ENCODE measurements around the gene C1orf116. TPM values are rescaled to one million over a fixed set of nuclear protein-coding genes. Genes with fewer than 3 reads are reported as not detected.

Gene C1orf116
- polyA plus RNA-seq, 1 of the 3 experiments (the other 2 are of a cell fraction) = 0.02 TPM

DNA sequence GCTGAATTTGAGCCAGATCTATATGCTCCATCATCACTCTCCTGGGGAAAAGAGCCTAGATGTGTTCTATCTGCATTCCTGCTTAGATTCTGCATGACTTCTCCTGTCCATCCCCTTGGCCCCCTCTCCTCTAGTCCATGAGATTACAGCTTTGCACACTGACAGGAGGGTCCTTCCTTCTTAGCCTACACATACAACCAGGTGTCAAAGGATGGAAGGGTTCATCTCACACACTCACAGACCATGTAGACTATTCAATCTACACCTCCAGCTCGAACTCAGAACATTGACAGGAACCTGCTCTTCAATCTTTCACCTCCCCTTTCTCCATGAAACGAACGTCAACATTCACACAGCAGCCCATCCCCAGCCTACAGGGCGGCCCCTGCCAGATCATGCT is 13.8 kb downstream of the C1orf116 start:
- Histone ChIP-seq H3K27me3 (ENCODE audit: insufficient read depth) (no peaks in the 10 kb centered on the region), H2AFZ (ENCODE audit: low read depth) (no peak overlapping the region), H3K79me2 (ENCODE audit: insufficient read depth) (no peaks in the 10 kb centered on the region), H3K36me3 (replicated peaks in 1 of 2; ENCODE audit: control insufficient read depth in 1 of 2, insufficient read depth in 2 of 2, low read length in 1 of 2) (no peaks in the 10 kb centered on the region), H3K27ac (ENCODE audit: low read depth in 2 of 2, low read length in 1 of 2) (no peak overlapping the region), H3K4me3 (ENCODE audit: low read depth in 2 of 2, low read length in 1 of 2) (no peak overlapping the region), H4K20me1 (ENCODE audit: insufficient read depth) (no peaks in the 10 kb centered on the region), H3K4me1 (ENCODE audit: control insufficient read depth in 1 of 2, insufficient read depth in 2 of 2, low read depth in 1 of 2, low read length in 1 of 2) (peaks cover 0 to 8% of the 10 kb centered on the region in 2 experiments; a peak in 2 of 4 replicates), H3K9me3 (no peaks in the 10 kb centered on the region), H3F3A (replicated peaks; ENCODE audit: insufficient read depth) (no peaks in the 10 kb centered on the region), H3K9ac (no peak overlapping the region), H3K9me2 (no peaks in the 10 kb centered on the region), H3K4me2 (no peak overlapping the region)
- WGBS (ENCODE audit: low lambda C conversion rate) = 64% methylated on average over 4 of the region's 4 CpGs
- ChIA-PET POLR2A (no interaction called here), CTCF (interaction anchor here (0.9 to 1.9 kb wide), 4 partner anchors 13 to 36 kb away, joined by 3 to 6 read pairs (median 5); no protein-coding TSS in a partner anchor)
- DNase-seq = no peak
- TF ChIP-seq, protein P1, sequence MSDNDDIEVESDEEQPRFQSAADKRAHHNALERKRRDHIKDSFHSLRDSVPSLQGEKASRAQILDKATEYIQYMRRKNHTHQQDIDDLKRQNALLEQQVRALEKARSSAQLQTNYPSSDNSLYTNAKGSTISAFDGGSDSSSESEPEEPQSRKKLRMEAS (IDR thresholded peaks at IDR 0.05; ENCODE audit: low read depth) = no peak
- TF ChIP-seq, protein P2, sequence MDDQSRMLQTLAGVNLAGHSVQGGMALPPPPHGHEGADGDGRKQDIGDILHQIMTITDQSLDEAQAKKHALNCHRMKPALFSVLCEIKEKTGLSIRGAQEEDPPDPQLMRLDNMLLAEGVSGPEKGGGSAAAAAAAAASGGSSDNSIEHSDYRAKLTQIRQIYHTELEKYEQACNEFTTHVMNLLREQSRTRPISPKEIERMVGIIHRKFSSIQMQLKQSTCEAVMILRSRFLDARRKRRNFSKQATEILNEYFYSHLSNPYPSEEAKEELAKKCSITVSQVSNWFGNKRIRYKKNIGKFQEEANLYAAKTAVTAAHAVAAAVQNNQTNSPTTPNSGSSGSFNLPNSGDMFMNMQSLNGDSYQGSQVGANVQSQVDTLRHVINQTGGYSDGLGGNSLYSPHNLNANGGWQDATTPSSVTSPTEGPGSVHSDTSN (IDR thresholded peaks at IDR 0.05) = no peak
- TF ChIP-seq NRF1 (IDR thresholded peaks at IDR 0.05; ENCODE audit: low read depth, low read length) = no peak
- no peak for TF ChIP-seq ELF1 (IDR thresholded peaks at IDR 0.05)
- TF ChIP-seq RAD21 (IDR thresholded peaks at IDR 0.05; ENCODE audit: low read length) = no peak
- no peak for TF ChIP-seq GATA2 (CRISPR knock-in tag; IDR thresholded peaks at IDR 0.05)
- TF ChIP-seq, protein P3, sequence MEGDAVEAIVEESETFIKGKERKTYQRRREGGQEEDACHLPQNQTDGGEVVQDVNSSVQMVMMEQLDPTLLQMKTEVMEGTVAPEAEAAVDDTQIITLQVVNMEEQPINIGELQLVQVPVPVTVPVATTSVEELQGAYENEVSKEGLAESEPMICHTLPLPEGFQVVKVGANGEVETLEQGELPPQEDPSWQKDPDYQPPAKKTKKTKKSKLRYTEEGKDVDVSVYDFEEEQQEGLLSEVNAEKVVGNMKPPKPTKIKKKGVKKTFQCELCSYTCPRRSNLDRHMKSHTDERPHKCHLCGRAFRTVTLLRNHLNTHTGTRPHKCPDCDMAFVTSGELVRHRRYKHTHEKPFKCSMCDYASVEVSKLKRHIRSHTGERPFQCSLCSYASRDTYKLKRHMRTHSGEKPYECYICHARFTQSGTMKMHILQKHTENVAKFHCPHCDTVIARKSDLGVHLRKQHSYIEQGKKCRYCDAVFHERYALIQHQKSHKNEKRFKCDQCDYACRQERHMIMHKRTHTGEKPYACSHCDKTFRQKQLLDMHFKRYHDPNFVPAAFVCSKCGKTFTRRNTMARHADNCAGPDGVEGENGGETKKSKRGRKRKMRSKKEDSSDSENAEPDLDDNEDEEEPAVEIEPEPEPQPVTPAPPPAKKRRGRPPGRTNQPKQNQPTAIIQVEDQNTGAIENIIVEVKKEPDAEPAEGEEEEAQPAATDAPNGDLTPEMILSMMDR (IDR thresholded peaks at IDR 0.05) = no peak
- TF ChIP-seq FOSL2 (IDR thresholded peaks at IDR 0.05; ENCODE audit: borderline replicate concordance, low read depth) = no peak
- TF ChIP-seq TCF12 (IDR thresholded peaks at IDR 0.05) = no peak
- TF ChIP-seq MEF2A (IDR thresholded peaks at IDR 0.05; ENCODE audit: borderline replicate concordance, low read depth) = no peak
- no peak for TF ChIP-seq TEAD4 (IDR thresholded peaks at IDR 0.05; ENCODE audit: borderline replicate concordance, insufficient read depth)
- no peak for TF ChIP-seq FOXJ3 (CRISPR knock-in tag; IDR thresholded peaks at IDR 0.05)
- TF ChIP-seq SIN3A (IDR thresholded peaks at IDR 0.05; ENCODE audit: borderline replicate concordance, low read depth, low read length) = no peak
- TF ChIP-seq POLR2AphosphoS5 (IDR thresholded peaks at IDR 0.05; ENCODE audit: low read depth, low read length) = no peak
- no peak for TF ChIP-seq EP300 (IDR thresholded peaks at IDR 0.05; ENCODE audit: borderline replicate concordance in 1 of 2, low read depth in 1 of 2, low read length in 1 of 2)
- no peak for TF ChIP-seq YY1 (IDR thresholded peaks at IDR 0.05; ENCODE audit: low read depth)

All from SK-N-SH (cell line).